ENCODE data around the gene PELI3.

The PELI3 gene

DNA sequence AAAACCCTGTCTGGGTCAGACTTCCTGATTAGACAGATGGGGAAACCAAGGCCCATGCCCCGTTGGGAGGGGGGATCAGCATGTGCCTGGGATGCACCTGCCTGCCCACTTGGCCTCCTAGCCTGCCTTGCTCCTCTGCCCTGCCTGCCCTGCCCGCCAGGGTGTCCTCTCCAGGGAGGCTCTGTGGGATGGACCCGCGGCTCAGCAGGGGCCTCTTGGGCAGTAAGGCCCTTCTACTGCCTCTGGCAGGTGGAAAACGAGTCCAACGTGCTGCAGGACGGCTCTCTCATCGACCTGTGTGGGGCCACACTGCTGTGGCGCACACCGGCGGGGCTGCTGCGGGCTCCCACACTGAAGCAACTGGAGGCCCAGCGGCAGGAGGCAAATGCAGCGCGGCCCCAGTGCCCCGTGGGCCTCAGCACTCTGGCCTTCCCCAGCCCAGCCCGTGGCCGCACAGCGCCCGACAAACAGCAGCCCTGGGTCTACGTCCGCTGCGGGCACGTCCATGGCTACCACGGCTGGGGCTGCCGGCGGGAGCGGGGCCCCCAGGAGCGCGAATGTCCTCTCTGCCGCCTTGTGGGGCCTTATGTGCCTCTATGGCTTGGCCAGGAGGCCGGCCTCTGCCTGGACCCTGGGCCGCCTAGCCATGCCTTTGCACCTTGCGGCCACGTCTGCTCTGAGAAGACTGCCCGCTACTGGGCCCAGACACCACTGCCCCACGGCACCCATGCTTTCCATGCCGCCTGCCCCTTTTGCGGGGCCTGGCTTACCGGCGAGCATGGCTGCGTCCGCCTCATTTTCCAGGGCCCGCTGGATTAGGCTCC is 8.9 kb downstream of the PELI3 start:
- no peak for DNase-seq

DNA sequence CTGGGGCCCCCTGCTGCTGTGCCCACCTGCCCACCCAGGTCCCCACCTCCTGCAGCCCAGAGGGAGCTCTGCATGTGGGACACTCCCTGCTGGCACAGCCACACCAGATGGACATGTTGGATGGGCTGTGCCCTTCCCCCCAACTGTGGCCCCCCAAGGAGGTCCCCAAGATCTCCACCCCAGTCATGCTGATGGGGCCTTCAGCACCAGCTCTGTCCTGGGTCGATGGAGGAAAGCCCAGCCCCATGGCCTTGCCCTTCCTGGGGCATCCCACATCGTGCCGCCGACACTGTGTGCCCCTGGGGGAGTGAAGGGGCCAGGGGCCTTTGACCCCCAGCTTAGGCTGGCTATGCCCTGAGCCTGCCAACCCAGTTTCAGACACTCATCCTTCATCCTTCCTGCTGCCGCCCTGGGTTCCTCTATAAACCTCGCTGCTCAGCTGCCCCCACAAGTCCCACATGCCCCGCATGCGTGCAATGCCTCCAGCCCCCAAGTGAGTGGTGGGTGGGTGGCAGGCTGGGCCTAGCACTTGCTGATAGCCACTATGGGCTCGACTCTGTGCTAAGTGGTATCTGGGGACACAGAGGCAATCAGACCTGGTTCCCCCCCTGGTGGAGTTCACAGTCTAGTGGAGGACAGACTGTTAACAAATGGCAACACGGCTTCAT is 9.6 kb downstream of the PELI3 start:
- DNase-seq = no peak

DNA sequence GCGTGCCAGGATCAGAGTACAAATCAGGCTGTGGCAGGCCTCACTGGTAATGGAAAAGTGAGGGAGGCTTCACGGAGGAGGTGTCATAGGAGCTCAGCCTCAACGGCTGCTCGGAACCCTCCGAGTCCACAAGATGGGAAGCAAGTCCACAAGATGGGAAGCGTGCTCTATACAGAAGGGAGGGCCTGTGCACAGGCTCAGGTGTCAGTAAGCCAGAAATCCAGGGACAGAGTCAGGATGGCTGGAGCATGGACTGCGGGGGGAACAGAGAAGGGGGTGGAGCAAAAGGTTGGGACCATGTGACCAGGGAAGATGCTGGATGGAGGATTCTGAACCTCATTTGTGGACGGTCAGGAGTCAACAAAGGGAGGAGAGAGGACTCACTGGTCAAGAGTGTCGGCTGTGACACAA is 10.1 kb downstream of the PELI3 start:
- no peak for DNase-seq

DNA sequence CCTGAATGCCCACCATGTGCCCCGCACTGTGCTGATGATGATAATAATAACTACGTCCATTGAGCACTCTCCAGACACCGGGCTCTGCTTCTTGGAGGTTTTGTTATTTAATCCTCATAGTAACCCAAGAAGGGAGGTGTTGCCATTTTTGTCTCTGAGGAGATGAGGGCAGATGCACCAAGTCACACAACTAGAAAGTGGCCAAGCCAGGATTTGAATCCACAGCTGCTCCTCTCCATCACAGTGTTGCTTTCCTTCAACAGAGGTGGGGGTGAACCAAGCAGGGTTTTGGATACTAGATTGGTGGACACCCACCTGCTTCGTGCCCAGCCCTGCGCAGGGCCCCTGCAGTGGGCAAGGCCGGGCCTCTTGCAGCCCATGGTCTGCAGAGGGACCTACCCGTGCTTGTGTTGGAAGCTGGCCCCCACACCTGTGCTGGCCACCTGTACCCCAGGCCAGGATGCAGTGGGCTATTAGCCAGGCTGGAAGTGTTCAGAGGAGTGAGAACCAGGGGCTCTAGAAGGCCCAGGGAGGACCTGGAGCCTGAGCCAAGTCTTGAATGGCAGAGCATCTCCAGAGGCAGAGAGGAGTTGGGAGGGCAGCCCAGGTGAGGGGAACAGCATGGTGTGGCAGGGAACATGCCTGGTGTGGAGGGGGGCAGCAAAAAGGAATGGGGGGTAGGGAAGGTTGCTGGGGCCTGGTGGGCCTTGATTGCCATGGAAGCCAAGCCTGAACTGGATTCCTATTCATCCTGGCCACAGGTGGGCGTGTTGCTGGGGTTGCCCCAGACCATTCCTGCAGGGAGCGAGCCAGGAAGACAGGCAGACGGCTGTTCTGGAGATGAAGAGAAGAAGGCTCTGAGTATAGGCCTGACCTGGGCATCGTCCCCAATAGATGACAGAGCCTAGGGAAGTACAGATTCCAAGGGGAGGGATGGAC is 10.8 kb downstream of the PELI3 start:
- DNase-seq = no peak

DNA sequence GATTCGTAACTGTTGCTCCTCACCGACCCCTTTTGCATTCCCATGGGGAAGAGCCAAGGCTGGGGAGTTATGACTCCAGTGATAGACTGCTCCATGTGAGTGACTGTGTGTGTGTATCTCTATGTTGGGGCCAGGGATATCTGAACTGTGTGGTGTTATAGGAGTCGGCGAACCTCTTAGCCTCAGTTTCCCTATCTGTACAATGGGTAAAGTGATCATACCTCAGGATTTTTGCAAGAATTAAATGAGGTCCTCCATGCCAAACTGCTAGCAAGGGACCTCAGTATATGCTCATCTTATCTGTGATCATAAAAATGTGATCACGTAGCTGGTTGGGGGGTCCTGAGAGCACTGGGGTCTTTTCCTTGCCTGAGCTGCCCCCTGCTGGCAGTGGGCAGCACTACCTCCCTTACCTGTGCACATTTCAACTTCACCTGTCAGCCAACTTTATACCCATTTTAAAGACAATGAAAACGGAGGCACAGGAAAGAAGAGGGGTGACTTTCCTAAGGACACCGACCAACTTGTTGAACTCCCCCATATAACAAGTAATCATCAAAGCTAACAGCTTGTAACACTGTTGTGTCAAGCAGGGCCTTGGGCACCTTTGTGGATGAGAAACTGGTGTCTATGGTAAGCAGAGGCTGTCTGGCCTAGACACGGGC is 12.2 kb downstream of the PELI3 start:
- no peak for DNase-seq

DNA sequence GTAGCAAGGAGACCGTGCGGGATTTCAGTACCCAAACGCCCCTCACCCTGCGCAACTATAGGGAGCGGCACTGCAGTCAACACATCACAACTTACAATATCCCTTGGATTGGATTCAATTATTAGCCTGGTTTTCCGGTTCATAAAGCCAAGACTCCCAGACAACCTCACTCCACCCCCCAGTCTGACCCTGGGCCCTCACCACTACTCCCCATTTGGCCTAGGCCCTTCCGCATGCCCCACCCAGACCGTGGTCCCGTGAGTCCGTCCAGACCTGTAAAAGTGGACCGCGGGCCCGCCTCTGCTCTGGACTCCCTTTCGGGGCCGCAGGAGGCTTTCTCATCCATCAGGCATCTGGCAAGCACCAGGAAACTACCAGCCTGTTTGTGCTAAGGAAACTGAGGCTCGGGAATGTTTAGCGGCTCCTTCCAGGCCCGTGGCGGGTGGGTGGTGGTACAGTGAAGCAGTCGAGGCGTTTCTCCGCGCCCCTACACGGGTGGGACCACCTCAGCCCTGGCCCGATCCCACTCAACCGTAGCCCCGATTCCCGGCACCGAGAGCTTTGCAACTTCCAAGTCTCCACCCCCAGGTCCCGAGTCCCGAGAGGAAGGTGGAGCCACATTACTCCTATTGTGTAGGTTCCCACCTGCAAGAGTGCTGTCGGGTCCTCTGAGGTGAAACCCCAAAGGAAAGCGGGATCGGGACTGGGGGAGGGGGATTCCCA is 12.8 kb downstream of the PELI3 start:
- DNase-seq = no peak

DNA sequence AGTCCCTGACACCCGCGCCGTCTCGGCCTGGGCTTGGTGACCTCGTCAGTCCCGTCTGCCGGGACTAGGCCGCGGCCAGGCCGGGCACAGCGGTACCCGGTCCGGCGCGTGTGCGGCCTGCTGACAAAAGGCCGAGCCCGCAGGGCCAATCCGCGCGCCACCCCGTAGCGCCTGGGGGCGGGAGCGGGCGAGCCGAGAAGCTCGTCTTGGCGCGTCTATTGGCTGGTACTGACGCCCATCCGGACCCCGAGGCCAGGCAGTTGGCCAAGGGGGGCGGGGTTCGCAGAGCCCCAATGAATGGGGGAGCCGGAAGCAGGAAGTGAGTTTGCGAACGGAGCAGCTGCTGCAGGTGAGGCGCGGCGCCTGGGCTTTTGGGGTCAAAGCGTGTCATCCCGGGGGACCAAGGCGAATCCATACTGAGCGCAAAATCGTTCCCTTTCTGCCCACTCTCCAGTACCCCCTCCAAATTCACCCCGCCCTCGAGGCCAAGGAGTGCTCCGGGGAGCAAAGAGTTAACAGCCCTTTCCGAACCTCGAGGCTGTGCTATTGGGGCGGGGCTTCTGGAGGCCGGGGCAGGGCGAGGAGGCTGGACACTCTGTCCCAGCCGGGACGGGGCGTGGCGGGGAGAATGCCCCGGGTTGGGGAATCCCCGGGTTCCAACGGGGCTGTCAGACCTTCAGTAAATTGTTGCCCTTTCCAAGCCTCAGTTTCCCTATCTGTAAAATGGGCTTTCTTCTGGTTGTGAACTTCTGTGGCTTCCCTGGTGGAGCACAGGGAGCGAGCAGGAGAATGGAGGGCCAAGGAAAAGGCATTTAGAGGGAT is 13.6 kb downstream of the PELI3 start, which contains the start of gene DPP3:
TSS of gene DPP3 (plus strand) at position 318 of the 822 bp plus-strand sequence. CDS start 1,767 bp downstream, outside the sequence.
- peak; percentile 90 to 91 for DNase-seq

DNA sequence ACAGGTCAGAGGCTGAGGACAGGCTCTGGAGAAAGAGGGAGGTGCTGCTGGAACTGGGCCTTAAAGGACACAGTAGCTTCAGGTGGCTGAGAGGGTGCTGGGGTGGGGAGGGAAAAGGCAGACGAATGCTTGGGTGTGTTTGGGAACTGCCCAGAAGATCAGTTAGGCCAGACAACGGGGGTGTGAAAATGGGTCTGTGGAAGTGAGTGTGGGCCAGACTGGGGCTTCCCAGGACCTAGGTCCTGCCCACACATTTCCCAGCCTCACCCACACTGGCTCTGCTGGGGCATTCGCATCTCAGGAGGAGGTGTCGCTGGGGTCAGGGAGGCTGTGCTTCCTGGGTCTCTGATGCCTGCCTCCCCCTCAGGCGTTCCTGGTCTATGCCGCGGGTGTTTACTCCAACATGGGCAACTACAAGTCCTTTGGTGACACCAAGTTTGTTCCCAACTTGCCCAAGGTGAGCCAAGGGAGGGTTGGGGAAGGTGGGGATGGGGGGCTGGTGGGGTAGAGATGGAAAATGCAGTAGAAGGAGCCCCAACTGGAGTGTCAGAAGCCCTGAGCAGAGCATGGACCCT is 18.2 kb downstream of the PELI3 start:
- DNase-seq = no peak

DNA sequence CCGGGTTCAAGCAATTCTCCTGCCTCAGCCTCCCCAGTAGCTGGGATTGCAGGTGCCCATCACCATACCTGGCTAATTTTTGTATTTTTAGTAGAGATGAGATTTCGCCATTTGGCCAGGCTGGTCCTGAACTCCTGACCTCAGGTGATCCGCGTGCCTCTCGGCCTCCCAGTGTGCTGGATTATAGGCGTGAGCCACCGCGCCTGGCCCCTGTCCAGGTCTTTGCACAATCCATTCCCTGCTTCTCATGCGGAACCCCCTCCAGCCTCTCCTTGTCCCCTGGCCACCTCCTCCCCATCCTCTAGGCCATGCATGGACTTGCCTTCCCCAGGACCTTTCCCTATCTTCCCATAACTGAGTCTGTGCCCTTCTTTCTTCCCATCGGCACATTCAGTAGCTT is 22.3 kb downstream of the PELI3 start:
- DNase-seq = no peak

DNA sequence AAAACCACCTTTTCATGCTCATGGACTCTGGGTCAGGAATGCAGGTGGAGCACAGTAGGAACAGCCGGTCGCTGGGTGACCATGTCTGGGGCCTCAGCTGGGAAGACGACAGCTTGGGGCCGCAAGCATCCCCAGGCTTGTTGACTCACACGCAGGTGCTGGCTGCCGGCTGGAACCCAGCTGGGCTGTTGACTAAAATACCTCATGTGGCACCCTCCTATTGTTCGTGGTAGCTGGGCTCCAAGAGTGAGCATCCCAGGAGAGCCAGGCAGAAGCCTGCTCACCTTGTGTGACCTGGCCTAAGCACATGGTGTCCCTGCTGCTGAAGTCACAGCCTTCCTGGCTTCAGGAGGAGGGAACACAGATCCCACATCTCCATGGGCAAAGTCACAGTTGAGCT is 22.9 kb downstream of the PELI3 start:
- no peak for DNase-seq

DNA sequence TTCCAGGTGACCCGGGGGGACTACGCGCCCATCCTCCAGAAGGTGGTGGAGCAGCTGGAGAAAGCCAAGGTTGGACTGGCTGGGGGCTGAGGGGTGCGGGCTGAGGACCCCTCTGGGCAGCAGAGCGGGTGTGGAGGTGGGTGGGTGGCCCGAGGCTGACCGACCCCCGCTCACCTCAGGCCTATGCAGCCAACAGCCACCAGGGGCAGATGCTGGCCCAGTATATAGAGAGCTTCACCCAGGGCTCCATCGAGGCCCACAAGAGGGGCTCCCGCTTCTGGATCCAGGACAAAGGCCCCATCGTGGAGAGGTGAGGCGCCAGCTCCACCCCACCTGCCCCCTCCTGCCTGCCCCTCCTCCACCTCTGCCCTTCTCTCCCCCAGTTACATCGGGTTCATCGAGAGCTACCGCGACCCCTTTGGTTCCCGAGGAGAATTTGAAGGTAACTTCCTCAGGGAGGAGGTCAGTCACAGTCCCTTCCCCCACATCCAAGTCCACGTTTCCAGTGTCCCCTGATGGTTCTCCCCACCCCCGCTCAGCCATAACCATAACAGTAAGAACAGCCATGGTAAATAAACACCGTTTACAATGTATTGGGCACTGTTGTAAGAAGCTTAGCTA is 24.7 kb downstream of the PELI3 start:
- no peak for DNase-seq

DNA sequence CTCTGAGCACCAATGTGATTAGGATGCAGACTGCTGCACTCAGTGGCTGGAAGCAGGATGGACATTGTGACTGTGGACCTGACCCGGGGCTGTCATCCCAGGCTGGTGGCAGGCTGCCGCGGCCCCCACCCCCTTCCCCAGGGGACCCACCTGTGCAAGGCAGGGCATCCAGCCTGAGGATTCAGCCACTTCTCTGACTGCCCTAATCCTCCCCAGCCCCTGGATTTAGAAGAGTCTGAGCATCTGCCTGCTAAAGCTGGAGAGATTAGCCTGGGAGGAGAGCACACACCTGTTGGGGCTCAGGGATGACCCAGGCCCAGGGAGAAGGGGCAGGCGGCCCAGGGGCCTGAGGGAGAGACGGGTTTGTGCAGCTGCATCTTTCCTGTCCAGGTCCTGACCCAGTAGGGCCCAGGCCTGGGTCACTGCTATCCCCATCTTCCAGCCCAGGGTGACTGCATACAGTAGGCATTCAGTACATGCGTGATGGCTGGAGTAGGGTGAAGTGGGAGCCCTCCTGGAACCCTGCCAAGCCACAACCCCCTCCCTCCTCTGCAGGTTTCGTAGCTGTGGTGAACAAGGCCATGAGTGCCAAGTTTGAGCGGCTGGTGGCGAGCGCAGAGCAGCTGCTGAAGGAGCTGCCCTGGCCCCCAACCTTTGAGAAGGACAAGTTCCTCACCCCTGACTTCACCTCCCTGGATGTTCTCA is 25.6 kb downstream of the PELI3 start:
- no peak for DNase-seq

DNA sequence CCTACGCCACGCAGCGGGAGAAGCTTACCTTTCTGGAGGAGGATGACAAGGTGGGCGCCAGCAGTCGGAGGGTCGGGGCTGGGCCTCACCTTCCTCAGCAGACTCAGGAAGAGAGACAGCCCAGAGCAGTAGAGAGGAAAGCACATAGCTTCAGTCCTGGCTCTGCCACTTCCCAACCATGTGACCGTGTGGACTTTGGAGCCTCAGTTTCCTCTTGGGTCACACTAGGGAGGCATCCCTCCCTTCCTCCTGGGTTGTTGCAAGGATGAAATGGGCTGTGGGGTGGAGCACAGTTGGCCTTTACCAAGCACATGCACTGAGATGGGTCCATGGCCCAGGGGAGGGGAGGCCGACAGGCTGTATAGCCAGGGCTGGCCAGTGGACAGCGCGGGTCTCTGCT is 26.4 kb downstream of the PELI3 start:
- no peak for DNase-seq

DNA sequence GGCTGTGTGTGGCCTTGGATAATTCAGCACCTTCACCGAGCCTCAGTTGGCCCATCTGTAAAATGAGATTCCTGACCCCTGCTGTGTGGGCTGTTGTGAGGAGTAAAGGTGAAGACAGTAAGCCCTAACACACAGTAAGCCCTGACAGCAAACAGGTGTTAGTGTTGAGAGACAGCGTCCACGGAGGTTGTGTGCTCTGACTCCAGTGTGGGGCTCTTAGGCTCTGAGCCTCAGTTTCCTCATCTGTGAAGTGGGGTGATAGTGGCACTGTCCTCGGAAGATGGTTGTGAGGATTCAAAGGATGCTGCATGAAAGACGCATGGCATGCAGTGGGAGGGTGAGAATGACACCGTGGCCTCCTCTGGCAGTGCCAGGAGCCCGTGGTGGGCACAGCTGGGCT is 27.8 kb downstream of the PELI3 start:
- DNase-seq = no peak

DNA sequence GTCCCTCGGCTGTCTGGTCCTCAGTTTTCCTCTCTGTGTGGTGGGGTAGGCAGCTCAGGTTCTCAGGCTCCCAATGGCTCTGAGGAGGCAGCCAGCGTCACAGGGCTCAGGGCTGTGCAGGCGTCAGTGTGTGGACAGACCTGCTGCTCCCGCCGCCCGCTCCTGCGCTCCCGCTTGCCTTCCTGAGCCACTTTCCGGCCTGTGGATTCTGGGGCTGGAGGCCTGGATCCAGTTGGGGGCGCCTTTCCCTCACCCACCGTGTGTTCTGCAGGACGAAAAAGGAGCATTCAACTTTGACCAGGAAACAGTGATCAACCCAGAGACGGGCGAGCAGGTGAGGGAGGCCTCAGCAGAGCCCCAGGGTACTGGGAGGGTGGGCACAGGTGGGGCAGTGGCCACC is 28.2 kb downstream of the PELI3 start:
- DNase-seq = no peak

DNA sequence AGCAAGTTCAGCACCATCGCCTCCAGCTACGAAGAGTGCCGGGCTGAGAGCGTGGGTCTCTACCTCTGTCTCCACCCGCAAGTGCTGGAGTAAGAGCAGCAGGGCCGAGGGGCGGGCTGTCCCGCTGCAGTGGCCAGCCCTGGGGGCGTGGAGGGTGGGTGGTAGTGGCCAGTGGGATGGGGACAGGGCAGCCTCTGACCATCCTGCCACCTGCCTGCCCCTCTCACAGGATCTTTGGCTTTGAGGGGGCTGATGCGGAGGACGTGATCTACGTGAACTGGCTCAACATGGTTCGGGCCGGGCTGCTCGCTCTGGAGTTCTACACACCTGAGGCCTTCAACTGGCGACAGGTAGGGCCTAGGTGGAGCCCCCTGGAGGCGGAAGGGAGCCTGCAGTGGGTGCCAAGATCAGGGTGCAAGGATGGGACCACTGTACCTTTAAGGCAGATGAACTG is 28.7 kb downstream of the PELI3 start:
- DNase-seq = no peak

DNA sequence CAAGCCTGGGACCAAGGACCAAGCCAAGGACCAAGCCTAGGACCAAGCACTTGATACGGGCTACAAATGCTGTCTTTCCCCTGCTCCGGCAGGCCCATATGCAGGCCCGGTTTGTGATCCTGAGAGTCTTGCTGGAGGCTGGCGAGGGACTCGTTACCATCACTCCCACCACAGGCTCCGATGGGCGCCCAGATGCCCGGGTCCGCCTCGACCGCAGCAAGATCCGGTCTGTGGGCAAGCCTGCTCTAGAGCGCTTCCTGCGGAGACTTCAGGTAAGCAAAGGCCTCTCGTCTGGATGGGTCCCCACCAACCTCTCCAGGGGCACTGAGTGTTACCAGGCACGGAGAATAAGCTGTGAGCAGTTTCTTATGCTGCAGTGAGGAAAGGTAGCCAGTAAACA is 30.5 kb downstream of the PELI3 start:
- DNase-seq = no peak

DNA sequence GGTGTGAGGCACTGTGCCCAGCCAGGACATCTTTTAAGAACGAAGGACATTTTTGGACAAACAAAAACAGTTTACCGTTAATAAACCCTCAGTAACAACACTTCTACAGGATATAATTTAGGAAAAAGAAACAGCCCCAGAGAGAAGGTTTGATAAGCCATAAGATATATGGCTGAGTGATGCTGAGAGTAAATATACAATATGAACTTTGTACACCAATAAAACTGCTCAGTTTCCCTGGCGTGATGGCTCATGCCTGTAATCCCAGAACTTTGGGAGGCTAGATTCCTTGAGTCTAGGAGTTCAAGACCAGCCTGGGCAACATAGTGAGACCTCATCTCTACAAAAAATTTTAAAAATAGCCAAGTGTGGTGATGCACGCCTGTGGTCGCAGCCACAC is 31.8 kb downstream of the PELI3 start:
- no peak for DNase-seq

DNA sequence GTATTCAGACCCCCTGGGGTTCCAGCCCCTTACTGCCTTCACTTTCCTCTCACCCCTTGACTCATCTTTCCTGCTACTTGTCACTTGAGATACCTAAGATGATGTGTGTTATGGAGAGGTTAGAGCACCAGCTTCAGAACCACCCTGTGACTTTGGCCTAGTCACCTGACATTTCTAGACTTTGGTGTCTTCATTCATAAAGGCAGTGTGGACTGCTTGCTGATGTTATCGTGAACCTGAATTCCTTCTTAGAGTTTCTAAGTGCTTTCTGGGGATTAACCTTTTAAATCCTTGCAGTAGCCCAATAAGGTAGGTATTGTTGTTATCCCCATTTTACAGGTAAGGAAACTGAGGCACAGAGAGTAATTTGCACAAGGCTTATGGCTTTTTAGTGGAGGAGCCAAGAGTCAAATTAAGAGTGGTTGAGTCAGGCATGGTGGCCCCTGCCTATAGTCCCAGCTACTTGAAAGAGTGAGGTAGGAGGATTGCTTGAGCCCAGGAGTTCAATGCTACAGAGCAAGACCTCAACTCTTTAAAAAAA is 38.6 kb downstream of the PELI3 start:
- no peak for DNase-seq

All from bone marrow (tissue), 2 donors.